ENCODE measurements around the gene SLFN11.

DNA sequence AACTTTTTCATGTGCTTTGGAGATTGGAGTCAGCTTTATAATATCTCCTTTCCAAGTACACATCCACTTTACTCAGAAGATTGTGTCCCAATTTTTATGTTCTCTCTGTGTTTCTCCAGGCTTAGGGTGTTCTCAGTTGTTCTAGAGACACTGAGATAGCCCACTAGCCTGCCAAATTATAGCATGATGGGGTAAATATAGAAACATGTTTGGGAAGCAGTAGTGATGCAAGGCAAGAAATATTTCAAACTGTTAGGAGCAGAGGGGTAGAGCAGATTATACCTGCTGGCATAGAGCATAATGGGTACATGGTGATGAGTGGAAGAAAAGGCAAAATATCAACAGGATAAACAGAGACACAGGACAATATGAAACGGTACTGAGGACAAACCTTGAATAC is 12.4 kb downstream of the SLFN11 start:
- TF ChIP-seq, protein P1, sequence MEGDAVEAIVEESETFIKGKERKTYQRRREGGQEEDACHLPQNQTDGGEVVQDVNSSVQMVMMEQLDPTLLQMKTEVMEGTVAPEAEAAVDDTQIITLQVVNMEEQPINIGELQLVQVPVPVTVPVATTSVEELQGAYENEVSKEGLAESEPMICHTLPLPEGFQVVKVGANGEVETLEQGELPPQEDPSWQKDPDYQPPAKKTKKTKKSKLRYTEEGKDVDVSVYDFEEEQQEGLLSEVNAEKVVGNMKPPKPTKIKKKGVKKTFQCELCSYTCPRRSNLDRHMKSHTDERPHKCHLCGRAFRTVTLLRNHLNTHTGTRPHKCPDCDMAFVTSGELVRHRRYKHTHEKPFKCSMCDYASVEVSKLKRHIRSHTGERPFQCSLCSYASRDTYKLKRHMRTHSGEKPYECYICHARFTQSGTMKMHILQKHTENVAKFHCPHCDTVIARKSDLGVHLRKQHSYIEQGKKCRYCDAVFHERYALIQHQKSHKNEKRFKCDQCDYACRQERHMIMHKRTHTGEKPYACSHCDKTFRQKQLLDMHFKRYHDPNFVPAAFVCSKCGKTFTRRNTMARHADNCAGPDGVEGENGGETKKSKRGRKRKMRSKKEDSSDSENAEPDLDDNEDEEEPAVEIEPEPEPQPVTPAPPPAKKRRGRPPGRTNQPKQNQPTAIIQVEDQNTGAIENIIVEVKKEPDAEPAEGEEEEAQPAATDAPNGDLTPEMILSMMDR (conservative IDR thresholded peaks at IDR 0.05) = no peak
- TF ChIP-seq ZFX (IDR thresholded peaks at IDR 0.05) = no peak
